ENCODE data around the gene DMD.

DNA sequence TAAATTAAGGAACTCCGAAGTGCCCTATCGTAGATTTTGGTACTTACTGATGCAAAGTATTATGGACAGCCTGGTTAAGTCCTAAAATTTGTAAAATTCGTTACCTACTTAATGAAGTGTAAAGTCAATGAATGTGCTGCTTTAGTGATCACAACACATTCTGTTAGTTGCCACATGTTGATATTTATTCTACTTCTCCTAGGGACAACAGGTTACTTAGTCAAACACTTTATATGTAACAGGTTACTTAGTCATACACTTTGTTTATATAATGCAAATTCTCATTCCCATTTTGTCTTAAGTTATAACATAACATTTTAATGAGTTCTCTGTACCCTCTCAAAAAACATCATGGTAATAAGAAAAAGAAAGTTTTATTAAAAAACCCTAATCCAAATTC, 1496.6 kb downstream of the DMD start:
- TF ChIP-seq, protein P1, sequence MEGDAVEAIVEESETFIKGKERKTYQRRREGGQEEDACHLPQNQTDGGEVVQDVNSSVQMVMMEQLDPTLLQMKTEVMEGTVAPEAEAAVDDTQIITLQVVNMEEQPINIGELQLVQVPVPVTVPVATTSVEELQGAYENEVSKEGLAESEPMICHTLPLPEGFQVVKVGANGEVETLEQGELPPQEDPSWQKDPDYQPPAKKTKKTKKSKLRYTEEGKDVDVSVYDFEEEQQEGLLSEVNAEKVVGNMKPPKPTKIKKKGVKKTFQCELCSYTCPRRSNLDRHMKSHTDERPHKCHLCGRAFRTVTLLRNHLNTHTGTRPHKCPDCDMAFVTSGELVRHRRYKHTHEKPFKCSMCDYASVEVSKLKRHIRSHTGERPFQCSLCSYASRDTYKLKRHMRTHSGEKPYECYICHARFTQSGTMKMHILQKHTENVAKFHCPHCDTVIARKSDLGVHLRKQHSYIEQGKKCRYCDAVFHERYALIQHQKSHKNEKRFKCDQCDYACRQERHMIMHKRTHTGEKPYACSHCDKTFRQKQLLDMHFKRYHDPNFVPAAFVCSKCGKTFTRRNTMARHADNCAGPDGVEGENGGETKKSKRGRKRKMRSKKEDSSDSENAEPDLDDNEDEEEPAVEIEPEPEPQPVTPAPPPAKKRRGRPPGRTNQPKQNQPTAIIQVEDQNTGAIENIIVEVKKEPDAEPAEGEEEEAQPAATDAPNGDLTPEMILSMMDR (conservative IDR thresholded peaks at IDR 0.05): no peak
- TF ChIP-seq ZFX (IDR thresholded peaks at IDR 0.05): no peak

Measured in C4-2B (cell line).